KG1 (cell line): ENCODE measurements around the gene PODNL1.

Experiments
- DNase-seq: peaks from one replicate; lab custom pipeline; 2025; lab: John Stamatoyannopoulos, UW

PODNL1 gene

GRCh38 chr19:13888281-13888680 lies 49.9 kb downstream of the PODNL1 start:
- no peak for DNase-seq

- no peak for DNase-seq
Observed at GRCh38 chr19:13887517-13887916, 50.7 kb downstream of the PODNL1 start.

GRCh38 chr19:13887018-13887436 lies 51.2 kb downstream of the PODNL1 start:
- DNase-seq: no peak

GRCh38 chr19:13885826-13886365 lies 52.3 kb downstream of the PODNL1 start:
- no peak for DNase-seq

- no peak for DNase-seq
Observed at GRCh38 chr19:13884726-13885591, 53.3 kb downstream of the PODNL1 start.

DNA sequence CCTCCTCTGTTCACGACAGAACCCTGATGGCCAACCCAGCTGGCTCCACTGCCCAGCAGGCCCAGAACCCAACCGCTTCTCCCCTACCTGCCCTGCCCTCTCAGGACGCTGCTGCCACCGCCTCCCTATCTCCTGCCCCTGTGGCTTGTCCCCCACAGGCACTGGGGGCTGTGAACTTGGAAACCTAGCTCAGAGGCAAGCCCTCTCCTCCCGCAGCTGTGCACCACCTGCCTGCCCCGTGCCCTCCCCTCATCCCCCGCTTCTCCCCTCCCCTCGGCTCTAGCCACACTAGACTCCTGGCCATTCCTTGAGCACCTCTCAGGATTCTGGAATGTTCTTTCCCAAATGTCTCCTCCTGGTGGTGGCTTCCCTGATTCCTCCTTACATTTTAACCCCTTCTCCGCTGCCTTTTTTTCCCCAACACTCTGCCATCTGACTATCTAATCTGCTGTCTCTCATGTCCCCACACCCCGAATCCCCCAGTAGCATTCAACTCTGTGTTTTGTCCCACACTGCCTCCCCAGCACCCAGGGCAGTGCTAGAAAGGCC lies 54.6 kb downstream of the PODNL1 start:
- DNase-seq: no peak

DNA sequence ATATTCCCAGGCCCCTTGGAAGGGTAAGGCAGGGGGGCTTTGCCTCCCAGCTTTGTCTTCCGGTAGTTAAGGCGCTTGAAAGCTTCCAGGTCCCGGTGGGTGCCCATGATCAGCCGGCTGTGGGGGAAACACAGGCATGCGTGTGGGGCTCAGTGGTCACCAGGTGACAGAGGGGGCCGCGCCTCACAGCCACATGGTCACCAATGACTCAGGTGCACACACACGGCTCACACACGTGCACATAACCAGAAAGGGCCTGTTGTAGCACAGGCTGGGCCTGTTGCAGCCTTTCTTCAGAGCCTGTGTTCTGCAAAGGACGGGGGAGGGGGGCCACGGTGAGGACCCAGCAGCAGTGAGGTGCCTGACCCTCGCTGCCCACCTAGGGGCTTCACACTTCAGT lies 55.4 kb downstream of the PODNL1 start:
- no peak for DNase-seq

DNA sequence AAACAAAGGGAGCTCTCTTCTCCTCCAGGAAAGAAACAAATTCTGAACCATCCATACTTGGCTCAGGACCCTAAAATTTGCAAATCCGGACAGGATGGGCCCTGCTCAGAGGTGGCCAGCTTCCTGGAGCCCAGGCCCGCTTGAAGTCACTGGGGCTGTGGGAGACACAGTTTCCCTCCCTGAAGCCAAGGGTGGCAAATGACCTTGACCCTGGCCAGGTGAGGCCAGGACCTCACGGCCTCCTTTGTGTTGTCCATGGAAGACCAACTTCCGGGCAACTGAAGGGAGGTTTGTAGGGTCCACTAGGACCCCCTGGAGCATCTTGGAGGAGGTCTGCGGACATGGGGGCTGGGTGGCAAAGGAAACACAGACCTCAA lies 55.8 kb downstream of the PODNL1 start:
- DNase-seq: no peak

DNA sequence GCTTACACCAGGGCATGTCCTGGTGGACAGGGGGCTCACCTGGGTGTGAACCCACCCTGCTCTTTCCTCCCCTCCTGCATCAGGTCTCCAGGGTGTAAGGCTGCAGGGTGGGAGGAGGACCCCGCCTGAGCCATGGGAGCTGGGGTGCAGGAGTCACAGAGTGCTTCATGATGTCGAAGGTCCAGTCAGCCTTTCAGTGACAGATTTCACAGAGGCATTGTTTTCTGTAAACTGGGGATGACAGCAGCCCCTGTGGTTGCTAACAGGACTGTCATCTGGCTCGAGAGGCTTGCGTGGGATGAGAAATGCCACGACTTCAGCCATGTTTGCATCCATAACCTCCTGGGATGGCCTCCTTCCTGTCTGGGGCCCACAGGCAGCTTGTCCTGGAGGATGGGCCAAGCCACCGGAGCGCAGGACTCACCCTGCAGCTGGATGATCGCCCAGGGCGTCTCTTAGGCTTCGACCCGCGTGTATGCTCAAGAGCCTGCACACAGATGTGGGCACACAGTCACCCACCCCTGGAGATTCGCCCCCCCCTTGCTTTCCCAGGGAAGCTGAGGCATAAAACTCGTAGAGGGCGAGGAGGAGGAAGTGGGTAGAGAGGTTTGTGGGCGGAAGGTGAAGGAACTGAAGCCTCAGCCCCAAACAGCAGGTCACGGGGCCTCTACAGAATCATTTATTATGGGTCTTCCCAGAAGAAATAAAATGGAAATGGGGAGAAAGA lies 56.4 kb downstream of the PODNL1 start:
- no peak for DNase-seq

DNA sequence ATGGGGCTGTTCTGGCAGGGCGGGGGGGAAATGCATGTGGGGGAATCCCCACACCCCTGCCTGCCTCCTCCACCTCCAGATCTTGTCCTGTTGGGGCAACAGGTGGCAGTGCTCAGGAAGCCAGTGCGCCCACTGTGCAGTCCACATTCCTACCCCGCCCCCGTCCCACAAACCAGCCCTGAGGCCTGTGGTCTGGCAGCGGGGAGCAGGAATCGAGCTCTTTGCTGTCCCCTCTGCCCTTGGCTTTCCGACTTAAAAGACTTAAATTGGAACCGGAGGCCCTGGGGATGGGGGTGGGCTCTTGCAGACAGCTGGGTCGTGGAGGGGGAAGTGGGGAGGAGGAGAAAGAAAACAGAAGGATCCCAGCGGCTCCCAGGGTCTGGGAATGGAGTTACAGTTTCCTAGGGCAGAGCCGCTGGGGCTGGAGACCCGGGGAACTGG lies 56.9 kb downstream of the PODNL1 start:
- DNase-seq: no peak
